Smooth muscle cell (in vitro differentiated cells): ENCODE data around the gene LY6G6C. TPM values are rescaled to one million over a fixed set of nuclear protein-coding genes. Genes with fewer than 3 reads are reported as not detected.

Source experiments
- DNase-seq: peaks from one replicate; lab custom pipeline; 2025; ENCODE audit not compliant: unreplicated experiment; lab: John Stamatoyannopoulos, UW
- H2AFZ ChIP-seq: fragments of 200-600 bp; sonication (generic); 2 replicates; pipeline ENCODE4 v1.6.0; 2016; ENCODE audit warnings: antibody characterized with exemption, low read depth, mild to moderate bottlenecking
- H3F3A ChIP-seq: fragments of 200-600 bp; sonication (generic); 2 replicates; pipeline ENCODE4 v1.6.0; 2017; ENCODE audit warnings: antibody characterized with exemption, low read depth
- H3K27ac ChIP-seq: fragments of 200-600 bp; sonication (generic); 2 replicates; pipeline ENCODE4 v1.5.1; 2016; ENCODE audit warnings: low read depth, mild to moderate bottlenecking
- H3K27me3 ChIP-seq: fragments of 200-600 bp; sonication (generic); 2 replicates; pipeline ENCODE4 v1.6.1; 2016; ENCODE audit warnings: low read depth, mild to moderate bottlenecking
- H3K36me3 ChIP-seq: fragments of 200-600 bp; sonication (generic); 2 replicates; pipeline ENCODE4 v1.5.1; 2016; ENCODE audit warnings: low read depth
- H3K4me1 ChIP-seq: fragments of 200-600 bp; sonication (generic); 2 replicates; pipeline ENCODE4 v1.5.1; 2016; ENCODE audit warnings: low read depth
- H3K4me2 ChIP-seq: fragments of 200-600 bp; sonication (generic); 2 replicates; pipeline ENCODE4 v1.6.0; 2016; ENCODE audit warnings: mild to moderate bottlenecking
- H3K4me3 ChIP-seq: fragments of 200-600 bp; sonication (generic); 2 replicates; pipeline ENCODE4 v1.5.1; 2016; ENCODE audit warnings: mild to moderate bottlenecking
- H3K79me2 ChIP-seq: fragments of 200-600 bp; sonication (generic); 2 replicates; pipeline ENCODE4 v1.6.0; 2016; ENCODE audit warnings: low read depth, mild to moderate bottlenecking
- H3K9ac ChIP-seq: fragments of 200-600 bp; sonication (generic); 2 replicates; pipeline ENCODE4 v1.6.0; 2016; ENCODE audit warnings: low read depth
- H3K9me3 ChIP-seq: fragments of 200-600 bp; sonication (generic); replicated peaks from 2 replicates; pipeline ENCODE4 v1.5.1; 2016; ENCODE audit warnings: low read depth
- H4K20me1 ChIP-seq: fragments of 200-600 bp; sonication (generic); 2 replicates; pipeline ENCODE4 v1.6.0; 2016; ENCODE audit warnings: low read depth
- CTCF ChIP-seq: fragments of 200-600 bp; sonication (generic); IDR thresholded peaks from 2 replicates; pipeline ENCODE4 v1.5.1; 2017; ENCODE audit warnings: borderline replicate concordance, mild to moderate bottlenecking, antibody characterized with exemption; ENCODE audit not compliant: insufficient read depth, poor library complexity, severe bottlenecking
- WGBS: methylation state at CpG from one replicate; pipeline ENCODE4 v1.1.7; 2016; ENCODE audit warnings: low lambda C conversion rate; 5-methylcytosine and 5-hydroxymethylcytosine counted together
- polyA plus RNA-seq: library from polyadenylated mRNA; unstranded; fragments of >200 nt; fragmentation: Nextera tagmentation; extraction: Ambion mirVana; gene quantifications from 2 replicates; pipeline ENCODE4 v1.2.1, GENCODE V29; 2016
- total RNA-seq: library from RNA; depleted of rRNA; stranded (reverse); fragments of >200 nt; gene quantifications from 2 replicates; pipeline ENCODE4 v1.2.3, GENCODE V29; 2014

The LY6G6C gene
- total and polyA plus RNA-seq, 2 experiments from 2014 or later: 3.8 to 3.9 TPM

DNA sequence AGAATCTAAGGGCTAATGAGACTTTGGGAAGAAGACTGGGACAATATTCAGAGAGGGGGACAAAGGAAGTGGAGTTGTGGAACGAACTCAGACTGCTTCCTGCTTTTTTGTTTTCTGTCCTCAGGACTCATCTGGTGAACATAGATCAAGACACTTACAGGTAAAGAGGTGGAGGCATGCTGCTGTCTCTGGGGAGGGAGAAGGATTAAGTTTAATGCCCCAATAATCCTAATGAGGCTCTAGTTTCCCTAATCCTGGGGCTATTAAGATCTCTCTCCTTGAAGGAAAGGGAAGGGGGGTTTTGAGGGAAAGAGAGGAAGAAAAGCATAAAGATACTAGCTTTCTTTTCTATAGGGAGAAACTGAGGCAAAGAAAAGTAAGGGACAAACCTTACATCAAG is 22.9 kb upstream of the LY6G6C start:
- Histone ChIP-seq H3K9ac (no peak overlapping the region), H3K36me3 (no peaks in the 10 kb centered on the region), H3K4me3 (no peak overlapping the region), H3K9me3 (no peaks in the 10 kb centered on the region), H3F3A (no peaks in the 10 kb centered on the region), H3K27me3 (no peaks in the 10 kb centered on the region), H4K20me1 (no peaks in the 10 kb centered on the region), H3K27ac (no peak overlapping the region), H3K4me1 (peaks cover 20% of the 10 kb centered on the region), H3K79me2 (no peaks in the 10 kb centered on the region), H2AFZ (no peak overlapping the region), H3K4me2 (no peak overlapping the region)
- DNase-seq: no peak
- TF ChIP-seq CTCF: no peak
- WGBS: 92% methylated on average over 1 of the region's 1 CpG

DNA sequence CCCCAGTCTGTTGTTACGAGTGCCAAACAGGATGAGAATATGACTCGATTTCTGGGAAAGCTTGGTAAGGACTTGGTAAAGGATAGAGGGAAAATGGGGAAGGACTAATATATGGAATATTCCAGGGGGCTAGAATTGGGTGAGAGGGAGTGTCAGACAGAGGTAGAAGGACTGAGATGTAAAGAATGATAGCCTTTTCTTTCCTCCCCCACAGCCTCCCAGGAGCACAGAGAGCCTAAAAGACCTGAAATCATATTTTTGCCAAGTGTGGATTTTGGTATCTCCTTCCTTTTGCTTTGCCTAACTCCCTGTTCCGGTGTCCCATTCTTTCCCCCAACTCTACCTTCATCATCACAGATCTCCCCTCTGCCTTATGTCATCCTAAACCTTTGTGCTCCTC is 21.3 kb upstream of the LY6G6C start:
- no peak for TF ChIP-seq CTCF
- Histone ChIP-seq H3K27me3 (no peaks in the 10 kb centered on the region), H3K9ac (no peak overlapping the region), H3K27ac (no peak overlapping the region), H3K4me3 (no peak overlapping the region), H3K4me2 (no peak overlapping the region), H3K9me3 (no peaks in the 10 kb centered on the region), H3K36me3 (no peaks in the 10 kb centered on the region), H3K4me1 (peaks cover 34% of the 10 kb centered on the region), H3K79me2 (no peaks in the 10 kb centered on the region), H3F3A (peaks cover 7% of the 10 kb centered on the region), H2AFZ (no peak overlapping the region), H4K20me1 (no peaks in the 10 kb centered on the region)
- 93% methylated on average over 3 of the region's 3 CpGs for WGBS
- no peak for DNase-seq

- 95% methylated on average over 2 of the region's 2 CpGs for WGBS
- no peak for DNase-seq
- TF ChIP-seq CTCF: no peak
Measured at GRCh38 chr6:31741815-31742214, 20.3 kb upstream of the LY6G6C start.

More at GRCh38 chr6:31741815-31742214, 20.3 kb upstream of the LY6G6C start:
- H3F3A ChIP-seq: peaks cover 10% of the 10 kb centered on the region
- H3K4me3 ChIP-seq: no peak overlapping the region
- H3K27me3 ChIP-seq: no peaks in the 10 kb centered on the region
- no peak overlapping the region for H3K9ac ChIP-seq
- no peak overlapping the region for H3K27ac ChIP-seq
- no peak overlapping the region for H3K4me2 ChIP-seq
- H3K9me3 ChIP-seq: no peaks in the 10 kb centered on the region
- H4K20me1 ChIP-seq: no peaks in the 10 kb centered on the region
- H3K36me3 ChIP-seq: no peaks in the 10 kb centered on the region
- peaks cover 44% of the 10 kb centered on the region for H3K4me1 ChIP-seq
- H2AFZ ChIP-seq: no peak overlapping the region
- H3K79me2 ChIP-seq: peaks cover 2% of the 10 kb centered on the region
